GM23338 (cell line): Measurements from ENCODE around the gene FRS2. TPM values are rescaled to one million over a fixed set of nuclear protein-coding genes. Genes with fewer than 3 reads are reported as not detected.

ENCODE experiments used
- ATAC-seq: fragments of 200-7000 bp; cut with Tn5 transposase; 3 replicates; pipeline ENCODE4 v1.9.1; 2020
- DNase-seq: peaks from one replicate; pipeline ENCODE4 v3.0.0-alpha.2; 2015; ENCODE audit warnings: low spot score
- H2AFZ ChIP-seq: fragments of 200-600 bp; sonication (generic); 2 replicates; pipeline ENCODE4 v1.8.0; 2016; ENCODE audit warnings: antibody characterized with exemption, mild to moderate bottlenecking, moderate library complexity
- H3F3A ChIP-seq: fragments of 200-600 bp; sonication (generic); replicated peaks from 2 replicates; pipeline ENCODE4 v1.8.0; 2017; ENCODE audit warnings: antibody characterized with exemption, mixed run types, low read depth
- H3K27ac ChIP-seq: fragments of 200-600 bp; sonication (generic); 2 replicates; pipeline ENCODE4 v1.6.1; 2016; ENCODE audit warnings: low read depth
- H3K27me3 ChIP-seq: fragments of 200-600 bp; sonication (generic); 2 replicates; pipeline ENCODE4 v1.8.0; 2016; ENCODE audit warnings: mild to moderate bottlenecking, mixed run types, moderate library complexity; ENCODE audit not compliant: insufficient read depth
- H3K36me3 ChIP-seq: fragments of 200-600 bp; sonication (generic); 2 replicates; pipeline ENCODE4 v1.8.0; 2016; ENCODE audit warnings: mild to moderate bottlenecking; ENCODE audit not compliant: insufficient read depth
- H3K4me1 ChIP-seq: fragments of 200-600 bp; sonication (generic); 2 replicates; pipeline ENCODE4 v1.8.0; 2016; ENCODE audit warnings: mild to moderate bottlenecking, moderate library complexity; ENCODE audit not compliant: insufficient read depth
- H3K4me2 ChIP-seq: fragments of 200-600 bp; sonication (generic); 2 replicates; pipeline ENCODE4 v1.7.1; 2017; ENCODE audit warnings: mixed run types
- H3K4me3 ChIP-seq: fragments of 200-600 bp; sonication (generic); 2 replicates; pipeline ENCODE4 v1.6.1; 2016; ENCODE audit warnings: mixed run types
- H3K79me2 ChIP-seq: fragments of 200-600 bp; sonication (generic); replicated peaks from 2 replicates; pipeline ENCODE4 v1.8.0; 2017; ENCODE audit warnings: mild to moderate bottlenecking; ENCODE audit not compliant: insufficient read depth
- H3K9me2 ChIP-seq: fragments of 200-600 bp; sonication (generic); 2 replicates; pipeline ENCODE4 v1.8.0; 2017; ENCODE audit not compliant: insufficient read depth
- H4K20me1 ChIP-seq: fragments of 200-600 bp; sonication (generic); replicated peaks from 2 replicates; pipeline ENCODE4 v1.8.0; 2017; ENCODE audit warnings: mild to moderate bottlenecking; ENCODE audit not compliant: insufficient read depth
- H3K27ac Mint-ChIP-seq: 2 replicates; pipeline ENCODE4 v1.8.0; 2020; ENCODE audit warnings: inconsistent platforms, mild to moderate bottlenecking, moderate library complexity, mixed read lengths
- H3K27me3 Mint-ChIP-seq: 3 replicates; pipeline ENCODE4 v1.8.0; 2022; ENCODE audit warnings: low read depth, mild to moderate bottlenecking, moderate library complexity, mixed read lengths, inconsistent platforms; ENCODE audit not compliant: insufficient read depth, poor library complexity
- H3K36me3 Mint-ChIP-seq: 3 replicates; pipeline ENCODE4 v1.8.0; 2021; ENCODE audit warnings: low read depth, mild to moderate bottlenecking, inconsistent platforms, moderate library complexity, mixed read lengths
- H3K4me1 Mint-ChIP-seq: 3 replicates; pipeline ENCODE4 v1.8.0; 2020; ENCODE audit warnings: mild to moderate bottlenecking, inconsistent platforms, mixed read lengths
- H3K4me3 Mint-ChIP-seq: 3 replicates; pipeline ENCODE4 v1.8.0; 2021; ENCODE audit warnings: moderate library complexity, mild to moderate bottlenecking, inconsistent platforms, mixed read lengths
- H3K9me3 Mint-ChIP-seq: 3 replicates; pipeline ENCODE4 v1.8.0; 2020; ENCODE audit warnings: moderate library complexity, mild to moderate bottlenecking, inconsistent platforms, mixed read lengths
- CREB1 ChIP-seq: fragments of 250-450 bp; sonication (Bioruptor Pico); IDR thresholded peaks from 2 replicates; pipeline ENCODE4 v1.5.0; 2020; ENCODE audit warnings: low read depth, mild to moderate bottlenecking, moderate library complexity
- EZH2 ChIP-seq: fragments of 200-600 bp; sonication (generic); IDR thresholded peaks from one replicate; pipeline ENCODE4 v1.8.0; 2017; ENCODE audit warnings: antibody characterized with exemption, mild to moderate bottlenecking, low read depth; ENCODE audit not compliant: unreplicated experiment
- EZH2phosphoT487 ChIP-seq: fragments of 200-600 bp; sonication (generic); IDR thresholded peaks from one replicate; pipeline ENCODE4 v1.8.1; 2018; ENCODE audit warnings: antibody characterized with exemption; ENCODE audit not compliant: unreplicated experiment
- NANOG ChIP-seq: IDR thresholded peaks from 2 replicates; pipeline ENCODE4 v1.6.1; 2016; ENCODE audit warnings: antibody characterized with exemption, borderline replicate concordance
- POLR2AphosphoS5 ChIP-seq: IDR thresholded peaks from 2 replicates; pipeline ENCODE4 v1.6.1; 2016; ENCODE audit warnings: antibody characterized with exemption, low read depth
- STAT1 ChIP-seq: IDR thresholded peaks from one replicate; pipeline ENCODE4 v1.6.1; 2016; ENCODE audit warnings: antibody characterized with exemption; ENCODE audit not compliant: unreplicated experiment
- ZNF114 ChIP-seq: fragments of 250-450 bp; sonication (Bioruptor Pico); IDR thresholded peaks from 2 replicates; pipeline ENCODE4 v1.5.0; 2020; ENCODE audit warnings: mild to moderate bottlenecking, moderate library complexity
- ZNF331 ChIP-seq: fragments of 250-450 bp; sonication (Bioruptor Pico); IDR thresholded peaks from 2 replicates; pipeline ENCODE4 v1.5.0; 2020; ENCODE audit warnings: low read depth, mild to moderate bottlenecking, moderate library complexity
- ZNF462 ChIP-seq: fragments of 250-450 bp; sonication (Bioruptor Pico); IDR thresholded peaks from 2 replicates; pipeline ENCODE4 v1.5.0; 2020; ENCODE audit warnings: mild to moderate bottlenecking, moderate library complexity
- polyA plus RNA-seq: library from polyadenylated mRNA; unstranded; fragments of >200 nt; fragmentation: Nextera tagmentation; extraction: Ambion mirVana; gene quantifications from 2 replicates; pipeline ENCODE4 v1.2.1, GENCODE V29; 2016
- total RNA-seq: library from RNA; depleted of rRNA; stranded (reverse); fragments of >200 nt; shearing (Covaris generic); gene quantifications from 2 replicates; pipeline ENCODE4 v1.2.3, GENCODE V29; 2014
- TF ChIP-seq, protein P1 (sequence below), 2 experiments: fragments of 200-600 bp in 1 of 2; sonication (generic) in 1 of 2; conservative IDR thresholded peaks; 2 replicates each; pipeline versions ENCODE4 v1.5.1 to v1.6.1; 2016 to 2017; ENCODE audit warnings: antibody characterized with exemption in 2 of 2, low read depth in 2 of 2, mild to moderate bottlenecking in 2 of 2, moderate library complexity in 1 of 2
- TF ChIP-seq, protein P2 (sequence below): IDR thresholded peaks from one replicate; pipeline ENCODE4 v1.6.1; 2018; ENCODE audit warnings: antibody characterized with exemption; ENCODE audit not compliant: unreplicated experiment

The FRS2 gene
- total and polyA plus RNA-seq, 2 experiments from 2014 or later: 34.3 to 45.0 TPM

- TF ChIP-seq, protein P1, sequence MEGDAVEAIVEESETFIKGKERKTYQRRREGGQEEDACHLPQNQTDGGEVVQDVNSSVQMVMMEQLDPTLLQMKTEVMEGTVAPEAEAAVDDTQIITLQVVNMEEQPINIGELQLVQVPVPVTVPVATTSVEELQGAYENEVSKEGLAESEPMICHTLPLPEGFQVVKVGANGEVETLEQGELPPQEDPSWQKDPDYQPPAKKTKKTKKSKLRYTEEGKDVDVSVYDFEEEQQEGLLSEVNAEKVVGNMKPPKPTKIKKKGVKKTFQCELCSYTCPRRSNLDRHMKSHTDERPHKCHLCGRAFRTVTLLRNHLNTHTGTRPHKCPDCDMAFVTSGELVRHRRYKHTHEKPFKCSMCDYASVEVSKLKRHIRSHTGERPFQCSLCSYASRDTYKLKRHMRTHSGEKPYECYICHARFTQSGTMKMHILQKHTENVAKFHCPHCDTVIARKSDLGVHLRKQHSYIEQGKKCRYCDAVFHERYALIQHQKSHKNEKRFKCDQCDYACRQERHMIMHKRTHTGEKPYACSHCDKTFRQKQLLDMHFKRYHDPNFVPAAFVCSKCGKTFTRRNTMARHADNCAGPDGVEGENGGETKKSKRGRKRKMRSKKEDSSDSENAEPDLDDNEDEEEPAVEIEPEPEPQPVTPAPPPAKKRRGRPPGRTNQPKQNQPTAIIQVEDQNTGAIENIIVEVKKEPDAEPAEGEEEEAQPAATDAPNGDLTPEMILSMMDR (conservative IDR thresholded peaks at IDR 0.05; ENCODE audit: low read depth in 2 of 2): no peak
- TF ChIP-seq ZNF331 (CRISPR knock-in tag) (no peak), CREB1 (CRISPR knock-in tag) (no peak), EZH2 (no peak)
These were observed 12.8 kb upstream of the FRS2 start (continued) for GRCh38 chr12:69457433-69457832.

- H3K4me1 Mint-ChIP-seq: peaks cover 6% of the 10 kb centered on the region; the same call in 2 of the 3 replicates
- H3K36me3 ChIP-seq: no peaks in the 10 kb centered on the region
- H3K27ac ChIP-seq: 0 out of 2 replicates have a peak overlapping the region, but pooled peaks have one; percentile 33
- H3K4me2 ChIP-seq: no peak overlapping the region
- no peaks in the 10 kb centered on the region for H3K9me3 Mint-ChIP-seq
- H3K36me3 Mint-ChIP-seq: no peaks in the 10 kb centered on the region
- H3K27me3 ChIP-seq: no peaks in the 10 kb centered on the region
- 0 out of 2 replicates have a peak, but pooled peaks cover 7% of the 10 kb centered on the region for H3K9me2 ChIP-seq
- H4K20me1 ChIP-seq: no peaks in the 10 kb centered on the region
- ATAC-seq: no peak
- no peaks in the 10 kb centered on the region for H3F3A ChIP-seq
- no peak for DNase-seq
- peaks cover 4% of the 10 kb centered on the region for H3K27me3 Mint-ChIP-seq
- H3K4me1 ChIP-seq: no peaks in the 10 kb centered on the region
- no peak overlapping the region for H3K4me3 ChIP-seq
- H3K27ac Mint-ChIP-seq: no peak overlapping the region
- no peak overlapping the region for H3K4me3 Mint-ChIP-seq
- H3K79me2 ChIP-seq: no peaks in the 10 kb centered on the region
- no peak overlapping the region for H2AFZ ChIP-seq
- TF ChIP-seq STAT1 (no peak), ZNF462 (CRISPR knock-in tag) (no peak), CREB1 (CRISPR knock-in tag) (no peak), ZNF114 (CRISPR knock-in tag) (no peak), ZNF331 (CRISPR knock-in tag) (no peak), POLR2AphosphoS5 (no peak), EZH2phosphoT487 (no peak), NANOG (no peak)
- TF ChIP-seq, protein P1 (conservative IDR thresholded peaks at IDR 0.05; ENCODE audit: low read depth in 2 of 2): no peak
- TF ChIP-seq, protein P2, sequence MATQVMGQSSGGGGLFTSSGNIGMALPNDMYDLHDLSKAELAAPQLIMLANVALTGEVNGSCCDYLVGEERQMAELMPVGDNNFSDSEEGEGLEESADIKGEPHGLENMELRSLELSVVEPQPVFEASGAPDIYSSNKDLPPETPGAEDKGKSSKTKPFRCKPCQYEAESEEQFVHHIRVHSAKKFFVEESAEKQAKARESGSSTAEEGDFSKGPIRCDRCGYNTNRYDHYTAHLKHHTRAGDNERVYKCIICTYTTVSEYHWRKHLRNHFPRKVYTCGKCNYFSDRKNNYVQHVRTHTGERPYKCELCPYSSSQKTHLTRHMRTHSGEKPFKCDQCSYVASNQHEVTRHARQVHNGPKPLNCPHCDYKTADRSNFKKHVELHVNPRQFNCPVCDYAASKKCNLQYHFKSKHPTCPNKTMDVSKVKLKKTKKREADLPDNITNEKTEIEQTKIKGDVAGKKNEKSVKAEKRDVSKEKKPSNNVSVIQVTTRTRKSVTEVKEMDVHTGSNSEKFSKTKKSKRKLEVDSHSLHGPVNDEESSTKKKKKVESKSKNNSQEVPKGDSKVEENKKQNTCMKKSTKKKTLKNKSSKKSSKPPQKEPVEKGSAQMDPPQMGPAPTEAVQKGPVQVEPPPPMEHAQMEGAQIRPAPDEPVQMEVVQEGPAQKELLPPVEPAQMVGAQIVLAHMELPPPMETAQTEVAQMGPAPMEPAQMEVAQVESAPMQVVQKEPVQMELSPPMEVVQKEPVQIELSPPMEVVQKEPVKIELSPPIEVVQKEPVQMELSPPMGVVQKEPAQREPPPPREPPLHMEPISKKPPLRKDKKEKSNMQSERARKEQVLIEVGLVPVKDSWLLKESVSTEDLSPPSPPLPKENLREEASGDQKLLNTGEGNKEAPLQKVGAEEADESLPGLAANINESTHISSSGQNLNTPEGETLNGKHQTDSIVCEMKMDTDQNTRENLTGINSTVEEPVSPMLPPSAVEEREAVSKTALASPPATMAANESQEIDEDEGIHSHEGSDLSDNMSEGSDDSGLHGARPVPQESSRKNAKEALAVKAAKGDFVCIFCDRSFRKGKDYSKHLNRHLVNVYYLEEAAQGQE: no peak
These were observed 10.7 kb upstream of the FRS2 start for GRCh38 chr12:69459477-69459876.
